Adrenal gland (tissue), 5 donors: ENCODE data around the gene CDK6.

Experiments
- CTCF ChIP-seq, 6 experiments: fragments of 450-650 bp in 4 of 6; fragments of 200-600 bp in 2 of 6; sonication (generic) in 1 of 6; IDR thresholded peaks; 1 replicate in 5 of 6; 2 replicates in 1 of 6; pipeline versions ENCODE4 v1.5.1 to v1.8.0; 2016 to 2021; ENCODE audit warnings: antibody characterized with exemption in 6 of 6, mild to moderate bottlenecking in 2 of 6, moderate library complexity in 1 of 6
- POLR2A ChIP-seq, 2 donors: fragments of 450-650 bp; IDR thresholded peaks; one replicate each; pipeline ENCODE4 v1.6.1; 2017; ENCODE audit warnings: antibody characterized with exemption in 2 of 2, mild to moderate bottlenecking in 2 of 2, moderate library complexity in 1 of 2
- donor health status: DM: no; HTN: no; CAD: no.

- TF ChIP-seq POLR2A (IDR thresholded peaks at IDR 0.05) = no peak
- TF ChIP-seq CTCF (IDR thresholded peaks at IDR 0.05) = no peak
Measured at GRCh38 chr7:92848441-92848840, 12.1 kb upstream of the CDK6 start.
